Measurements from ENCODE around the gene STXBP1. TPM values are rescaled to one million over a fixed set of nuclear protein-coding genes. Genes with fewer than 3 reads are reported as not detected.
"Not testable (repeated sequence)": the region's sequence is repeated elsewhere in the genome, so short reads cannot be mapped to it uniquely, and the experiment has no call there.

Gene STXBP1
- total and polyA plus RNA-seq, 2 donors (not counting 1 experiment from before 2014, with no cell fraction given): 25.6 to 36.0 TPM

- Histone ChIP-seq H3K4me2 (ENCODE audit: extremely low read depth, insufficient read depth, low read length) (peak overlapping the region; percentile 8), H3K9ac (ENCODE audit: insufficient read depth, low read length) (no peak overlapping the region), H3K27ac (ENCODE audit: insufficient read depth, low read length) (peak overlapping the region; percentile 97), H3K4me1 (ENCODE audit: control insufficient read depth, extremely low read depth, insufficient read depth, low read length) (peaks cover 36% of the 10 kb centered on the region), H3K36me3 (ENCODE audit: control insufficient read depth, insufficient read depth, low read length) (no peaks in the 10 kb centered on the region), H3K79me2 (ENCODE audit: control insufficient read depth, insufficient read depth, low read length) (peaks cover 25% of the 10 kb centered on the region), H4K20me1 (ENCODE audit: control insufficient read depth, extremely low read depth, insufficient read depth, low read length) (no peaks in the 10 kb centered on the region), H3K4me3 (replicated peaks in 1 of 4; ENCODE audit: control extremely low read depth in 1 of 4, insufficient read depth in 1 of 4, low read depth in 3 of 4, low read length in 4 of 4) (no peak overlapping the region), H3K27me3 (ENCODE audit: control insufficient read depth, insufficient read depth, low read length) (no peaks in the 10 kb centered on the region), H3K9me3 (ENCODE audit: control insufficient read depth, insufficient read depth, low read depth, low read length) (no peaks in the 10 kb centered on the region), H2AFZ (ENCODE audit: low read length) (no peak overlapping the region)
- TF ChIP-seq, protein P1, sequence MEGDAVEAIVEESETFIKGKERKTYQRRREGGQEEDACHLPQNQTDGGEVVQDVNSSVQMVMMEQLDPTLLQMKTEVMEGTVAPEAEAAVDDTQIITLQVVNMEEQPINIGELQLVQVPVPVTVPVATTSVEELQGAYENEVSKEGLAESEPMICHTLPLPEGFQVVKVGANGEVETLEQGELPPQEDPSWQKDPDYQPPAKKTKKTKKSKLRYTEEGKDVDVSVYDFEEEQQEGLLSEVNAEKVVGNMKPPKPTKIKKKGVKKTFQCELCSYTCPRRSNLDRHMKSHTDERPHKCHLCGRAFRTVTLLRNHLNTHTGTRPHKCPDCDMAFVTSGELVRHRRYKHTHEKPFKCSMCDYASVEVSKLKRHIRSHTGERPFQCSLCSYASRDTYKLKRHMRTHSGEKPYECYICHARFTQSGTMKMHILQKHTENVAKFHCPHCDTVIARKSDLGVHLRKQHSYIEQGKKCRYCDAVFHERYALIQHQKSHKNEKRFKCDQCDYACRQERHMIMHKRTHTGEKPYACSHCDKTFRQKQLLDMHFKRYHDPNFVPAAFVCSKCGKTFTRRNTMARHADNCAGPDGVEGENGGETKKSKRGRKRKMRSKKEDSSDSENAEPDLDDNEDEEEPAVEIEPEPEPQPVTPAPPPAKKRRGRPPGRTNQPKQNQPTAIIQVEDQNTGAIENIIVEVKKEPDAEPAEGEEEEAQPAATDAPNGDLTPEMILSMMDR (conservative IDR thresholded peaks at IDR 0.05 in 1 of 2, IDR thresholded peaks at IDR 0.05 in 1 of 2; ENCODE audit: low read depth in 1 of 2, low read length in 2 of 2): no peak
- peak in 1 of 2 donors; percentile 71 for DNase-seq (ENCODE audit: low read depth in 2 of 2)
Measured at GRCh38 chr9:127574072-127574993, 37.7 kb upstream of the STXBP1 start.

DNA sequence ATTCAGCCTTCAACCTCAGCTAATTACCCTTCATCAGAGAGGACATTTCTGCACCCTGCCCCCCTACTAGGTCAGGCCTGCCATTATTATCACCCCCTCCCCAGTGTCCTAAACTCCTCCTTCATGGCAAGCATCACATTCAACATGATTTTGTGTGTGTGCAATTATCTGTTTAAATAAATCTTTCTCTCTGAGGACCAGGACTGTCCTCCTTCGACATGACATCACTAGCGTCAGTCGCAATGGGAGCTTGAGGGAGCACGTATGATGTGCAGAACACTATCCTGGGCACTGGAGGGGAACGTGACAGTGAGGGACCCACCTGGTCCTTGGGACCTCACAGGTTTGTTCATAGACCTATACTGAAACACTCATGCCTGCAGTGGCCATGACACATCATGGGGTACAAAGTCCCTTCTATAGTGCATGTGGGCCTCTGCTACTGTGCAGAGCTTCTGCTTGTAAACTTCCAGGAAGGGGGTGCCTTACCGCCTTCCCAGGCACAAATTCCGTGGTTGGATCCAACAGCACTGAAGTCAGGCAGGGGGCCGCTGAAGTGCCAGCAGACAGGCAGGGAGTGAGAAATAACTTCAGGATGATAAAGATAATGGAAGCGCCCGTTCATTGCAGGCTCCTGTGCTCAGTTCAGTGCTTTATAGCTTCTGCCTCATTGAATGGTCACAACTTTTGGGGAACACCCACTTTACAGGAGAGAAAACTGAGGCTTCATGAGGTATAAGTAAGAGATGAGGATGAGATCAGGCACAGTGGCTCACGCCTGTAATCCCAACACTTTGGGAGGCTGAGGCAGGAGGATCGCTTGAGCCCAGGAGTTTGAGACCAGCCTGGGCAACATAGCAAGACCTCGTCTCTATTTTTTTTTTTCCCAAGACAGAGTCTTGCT, 36.0 kb upstream of the STXBP1 start:
- Histone ChIP-seq H3K9ac (ENCODE audit: insufficient read depth, low read length) (no peak overlapping the region), H2AFZ (ENCODE audit: low read length) (no peak overlapping the region), H3K9me3 (ENCODE audit: control insufficient read depth, insufficient read depth, low read depth, low read length) (no peaks in the 10 kb centered on the region), H3K27ac (ENCODE audit: insufficient read depth, low read length) (no peak overlapping the region), H3K4me3 (replicated peaks in 1 of 4; ENCODE audit: control extremely low read depth in 1 of 4, insufficient read depth in 1 of 4, low read depth in 3 of 4, low read length in 4 of 4) (no peak overlapping the region), H3K79me2 (ENCODE audit: control insufficient read depth, insufficient read depth, low read length) (peaks cover 33% of the 10 kb centered on the region), H3K4me2 (ENCODE audit: extremely low read depth, insufficient read depth, low read length) (no peak overlapping the region), H4K20me1 (ENCODE audit: control insufficient read depth, extremely low read depth, insufficient read depth, low read length) (no peaks in the 10 kb centered on the region), H3K4me1 (ENCODE audit: control insufficient read depth, extremely low read depth, insufficient read depth, low read length) (peaks cover 34% of the 10 kb centered on the region), H3K36me3 (ENCODE audit: control insufficient read depth, insufficient read depth, low read length) (no peaks in the 10 kb centered on the region), H3K27me3 (ENCODE audit: control insufficient read depth, insufficient read depth, low read length) (no peaks in the 10 kb centered on the region)
- peak in 1 of 2 donors; percentile 25 for DNase-seq (ENCODE audit: low read depth in 2 of 2)
- no peak for TF ChIP-seq EZH2 (IDR thresholded peaks at IDR 0.05; ENCODE audit: low read length, missing control alignments)
- TF ChIP-seq, protein P1 (conservative IDR thresholded peaks at IDR 0.05 in 1 of 2, IDR thresholded peaks at IDR 0.05 in 1 of 2; ENCODE audit: low read depth in 1 of 2, low read length in 2 of 2): no peak

DNA sequence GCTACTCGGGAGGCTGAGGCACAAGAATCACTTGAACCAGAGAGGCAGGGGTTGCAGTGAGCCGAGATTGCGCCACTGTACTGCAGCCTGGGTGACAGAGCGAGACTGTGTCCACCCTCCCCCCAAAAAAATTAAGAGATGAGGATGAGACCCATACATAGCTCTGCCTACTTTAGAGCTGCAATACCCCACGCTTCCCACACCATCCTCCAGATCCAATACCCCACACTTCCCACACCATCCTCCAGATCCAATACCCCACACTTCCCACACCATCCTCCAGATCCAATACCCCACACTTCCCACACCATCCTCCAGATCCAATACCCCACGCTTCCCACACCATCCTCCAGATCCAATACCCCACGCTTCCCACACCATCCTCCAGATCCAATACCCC, 34.9 kb upstream of the STXBP1 start:
- H3K4me3 ChIP-seq (replicated peaks in 1 of 4; ENCODE audit: control extremely low read depth in 1 of 4, insufficient read depth in 1 of 4, low read depth in 3 of 4, low read length in 4 of 4); H3K27me3 ChIP-seq (ENCODE audit: control insufficient read depth, insufficient read depth, low read length); H3K4me2 ChIP-seq (ENCODE audit: extremely low read depth, insufficient read depth, low read length); H4K20me1 ChIP-seq (ENCODE audit: control insufficient read depth, extremely low read depth, insufficient read depth, low read length); H3K36me3 ChIP-seq (ENCODE audit: control insufficient read depth, insufficient read depth, low read length); H3K27ac ChIP-seq (ENCODE audit: insufficient read depth, low read length); H2AFZ ChIP-seq (ENCODE audit: low read length); H3K9ac ChIP-seq (ENCODE audit: insufficient read depth, low read length); H3K9me3 ChIP-seq (ENCODE audit: control insufficient read depth, insufficient read depth, low read depth, low read length); DNase-seq (ENCODE audit: low read depth in 2 of 2): not testable (repeated sequence)
- Histone ChIP-seq H3K79me2 (ENCODE audit: control insufficient read depth, insufficient read depth, low read length) (peaks cover 33% of the 10 kb centered on the region), H3K4me1 (ENCODE audit: control insufficient read depth, extremely low read depth, insufficient read depth, low read length) (peaks cover 34% of the 10 kb centered on the region)

Measured in fibroblast of lung (primary cell).